OCI-M1 (cell line): ENCODE data around the gene KITLG.
"Not testable (repeated sequence)": the region's sequence is repeated elsewhere in the genome, so short reads cannot be mapped to it uniquely, and the experiment has no call there.

Experiments
- DNase-seq: peaks from one replicate; lab custom pipeline; 2025; lab: John Stamatoyannopoulos, UW

KITLG gene, protein sequence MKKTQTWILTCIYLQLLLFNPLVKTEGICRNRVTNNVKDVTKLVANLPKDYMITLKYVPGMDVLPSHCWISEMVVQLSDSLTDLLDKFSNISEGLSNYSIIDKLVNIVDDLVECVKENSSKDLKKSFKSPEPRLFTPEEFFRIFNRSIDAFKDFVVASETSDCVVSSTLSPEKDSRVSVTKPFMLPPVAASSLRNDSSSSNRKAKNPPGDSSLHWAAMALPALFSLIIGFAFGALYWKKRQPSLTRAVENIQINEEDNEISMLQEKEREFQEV

DNA sequence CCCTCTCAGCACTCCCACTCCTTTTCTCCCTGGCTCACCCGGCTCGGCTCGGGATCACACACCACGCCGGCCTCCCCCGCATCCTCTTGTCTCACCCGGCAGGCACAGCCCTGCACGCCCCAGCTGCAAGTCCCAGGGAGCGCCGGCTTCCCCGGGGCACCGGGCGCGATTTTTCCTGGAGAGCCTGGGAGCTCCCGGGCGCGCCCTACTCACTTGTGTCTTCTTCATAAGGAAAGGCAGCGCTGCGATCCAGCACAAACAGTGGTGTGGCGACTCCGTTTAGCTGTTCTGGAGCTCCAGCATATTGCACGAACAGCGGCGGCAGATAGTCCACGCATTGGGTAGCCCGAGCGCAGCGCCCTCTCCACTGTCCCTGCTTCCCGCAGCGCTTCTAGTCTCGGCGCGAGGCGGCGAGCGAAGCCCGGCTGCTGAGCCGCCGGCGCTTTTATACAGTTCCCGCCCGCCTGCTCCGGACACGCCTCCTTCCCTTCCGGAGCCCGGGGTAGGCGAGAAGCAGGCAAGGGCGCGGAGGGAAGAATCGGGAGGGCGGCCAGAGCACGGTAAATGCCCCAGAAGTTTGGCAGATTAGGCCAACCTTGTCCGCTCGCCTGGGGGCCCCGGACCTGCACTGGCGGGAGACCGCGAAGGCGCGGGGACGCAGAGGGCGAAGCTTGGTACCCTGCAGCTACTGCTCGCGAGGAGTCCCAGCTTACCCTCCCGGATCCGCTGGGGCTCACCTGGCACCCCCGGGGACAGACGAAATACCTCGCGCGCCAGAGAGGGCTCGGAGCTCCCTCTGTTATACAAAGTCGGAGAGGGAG is at the start of gene KITLG:
Gene KITLG, minus strand, starts transcription at position 421 of the 821 bp plus-strand sequence. Its CDS starts 193 bp downstream, at position 228.
- peak; percentile 60 for DNase-seq

- no peak for DNase-seq
These were observed 48.7 kb upstream of the KITLG start for GRCh38 chr12:88628856-88629509.

GRCh38 chr12:88628035-88628434 is 47.8 kb upstream of the KITLG start:
- DNase-seq, result not testable (repeated sequence)

DNA sequence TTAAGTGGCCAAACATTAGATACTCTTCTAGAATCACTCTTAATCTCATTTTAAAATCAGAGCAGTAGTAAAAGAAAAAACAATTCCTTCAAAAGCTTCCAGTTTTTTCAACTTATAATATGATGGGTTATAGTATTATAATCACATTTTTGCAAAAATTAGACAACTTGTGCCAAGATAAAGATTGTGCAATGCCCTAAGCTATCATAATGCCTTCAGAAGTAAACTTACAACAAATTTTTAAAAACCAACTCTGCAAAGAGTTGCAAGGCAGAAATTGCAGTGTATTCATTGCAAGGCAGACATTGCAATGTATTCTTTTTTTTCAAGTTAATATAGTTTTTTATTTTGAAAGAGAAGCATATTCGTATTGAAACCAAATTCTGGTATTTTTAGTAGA is 47.2 kb upstream of the KITLG start:
- DNase-seq, result no peak

DNA sequence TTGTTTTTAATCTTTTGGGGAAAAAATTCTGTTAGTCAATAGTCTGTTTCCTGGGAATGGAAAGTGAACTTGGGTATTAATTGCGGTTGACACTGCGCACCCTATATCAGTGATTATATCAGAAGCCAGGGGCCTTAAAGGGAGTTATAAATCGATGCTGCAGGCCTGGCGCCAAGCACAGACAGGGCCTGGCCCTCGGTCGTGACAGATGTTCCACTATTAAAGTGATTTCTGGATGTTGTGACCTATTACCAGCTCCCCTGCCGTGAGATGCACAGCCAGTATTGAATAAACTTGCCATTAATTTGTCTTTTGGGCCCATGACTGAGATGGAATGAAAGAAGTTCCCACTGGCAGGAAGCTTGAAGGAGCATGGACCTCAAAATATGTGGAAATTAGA is 45.1 kb upstream of the KITLG start:
- DNase-seq, result no peak

- no peak for DNase-seq
These were observed 44.6 kb upstream of the KITLG start for GRCh38 chr12:88624911-88625310.

DNA sequence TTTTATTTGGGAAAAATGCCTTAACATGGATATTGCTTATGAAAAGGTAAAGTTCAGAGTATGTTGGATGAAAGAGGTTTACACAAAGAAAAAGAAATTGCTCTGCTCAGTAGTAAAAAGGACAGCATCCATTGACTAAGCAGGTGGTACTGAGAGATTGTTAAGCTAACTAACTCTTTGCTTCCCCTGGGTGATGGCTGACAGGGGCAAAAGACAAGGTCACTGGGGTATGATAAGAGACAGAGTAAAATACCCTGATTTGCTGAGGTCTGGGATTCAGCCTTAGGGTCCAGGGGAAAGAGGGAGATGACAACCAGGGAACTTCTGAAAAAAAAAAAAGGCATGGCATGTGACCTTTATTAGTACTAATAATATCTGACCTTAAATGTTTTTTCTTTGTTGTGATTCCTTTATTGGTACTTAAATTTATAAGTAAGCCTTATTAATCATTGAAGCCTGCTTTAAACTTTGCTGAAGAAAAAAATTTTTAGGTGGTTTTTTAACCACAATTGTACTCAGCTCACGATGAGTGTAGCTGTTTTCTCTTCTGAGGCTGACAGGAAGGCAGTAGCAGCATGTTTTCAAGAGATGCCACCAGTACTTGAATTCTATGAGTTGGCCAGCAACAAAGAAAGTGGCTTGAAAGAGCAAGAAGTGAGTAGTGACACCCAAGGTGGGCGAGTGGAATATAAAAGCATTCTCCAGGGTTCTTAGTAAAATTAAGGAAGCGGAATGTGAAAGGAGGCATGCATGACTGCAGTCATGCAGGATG is 43.7 kb upstream of the KITLG start:
- no peak for DNase-seq

GRCh38 chr12:88617352-88617751 is 37.1 kb upstream of the KITLG start:
- no peak for DNase-seq

DNA sequence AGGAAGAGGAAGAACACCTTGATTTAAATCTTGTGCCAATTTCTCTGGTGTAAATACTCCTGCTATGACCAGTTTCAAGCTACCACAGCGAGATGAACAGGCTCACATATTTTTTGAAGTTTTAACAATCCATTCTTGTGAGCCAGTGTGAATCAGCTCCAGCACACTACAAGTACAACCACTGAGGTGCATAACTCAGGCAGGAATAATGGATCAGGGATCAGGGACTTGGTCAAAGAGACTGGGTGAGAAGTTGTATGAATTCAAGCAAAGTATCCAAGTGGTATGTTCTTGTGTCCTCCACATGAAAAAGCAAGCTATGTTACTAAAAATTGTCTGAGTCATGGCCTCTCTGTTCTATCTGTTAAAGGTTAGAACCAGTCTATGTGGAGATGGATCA is 35.2 kb upstream of the KITLG start:
- no peak for DNase-seq

DNA sequence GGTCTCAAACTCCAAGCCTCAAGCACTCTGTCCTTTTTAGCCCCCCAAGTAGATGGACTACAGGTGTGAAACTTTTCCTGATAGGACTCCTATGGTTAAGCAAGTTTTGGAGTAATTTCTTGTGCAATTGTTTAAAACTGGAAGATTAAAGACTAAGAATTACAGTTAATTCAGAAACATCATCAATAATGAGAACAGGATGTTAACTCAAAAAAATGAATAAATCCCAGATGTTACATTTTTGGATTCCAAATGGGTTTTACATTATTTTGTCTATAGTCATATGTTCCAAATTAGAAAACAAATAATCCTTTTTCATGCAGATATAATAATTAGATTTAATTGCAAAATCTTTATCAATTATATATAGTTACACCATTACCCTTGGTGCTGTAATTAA is 24.4 kb upstream of the KITLG start:
- no peak for DNase-seq

- no peak for DNase-seq
These were observed 20.0 kb upstream of the KITLG start for GRCh38 chr12:88600272-88600671.

GRCh38 chr12:88597365-88597764 is 17.1 kb upstream of the KITLG start:
- DNase-seq, result no peak

DNA sequence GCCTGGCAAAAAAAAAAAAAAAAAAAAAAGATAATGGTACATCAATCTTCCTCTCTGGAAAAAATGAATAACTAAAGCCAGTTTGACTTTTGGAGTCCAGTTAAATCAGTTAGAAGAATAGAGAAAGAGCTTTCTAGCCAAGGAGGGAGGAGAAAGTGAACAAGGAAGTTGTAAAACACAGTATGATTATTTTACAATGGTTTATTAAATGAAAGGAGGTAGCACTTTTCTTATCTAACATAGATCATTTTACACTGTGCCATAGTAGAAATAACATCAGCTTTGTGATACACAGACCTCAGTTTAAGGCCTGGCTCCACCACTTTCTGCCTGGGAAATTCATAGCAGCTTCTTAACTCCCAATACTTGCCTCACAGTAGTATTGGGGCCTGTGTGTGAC is 15.4 kb upstream of the KITLG start:
- DNase-seq, result no peak

- no peak for DNase-seq
These were observed 14.5 kb upstream of the KITLG start for GRCh38 chr12:88594780-88595179.

DNA sequence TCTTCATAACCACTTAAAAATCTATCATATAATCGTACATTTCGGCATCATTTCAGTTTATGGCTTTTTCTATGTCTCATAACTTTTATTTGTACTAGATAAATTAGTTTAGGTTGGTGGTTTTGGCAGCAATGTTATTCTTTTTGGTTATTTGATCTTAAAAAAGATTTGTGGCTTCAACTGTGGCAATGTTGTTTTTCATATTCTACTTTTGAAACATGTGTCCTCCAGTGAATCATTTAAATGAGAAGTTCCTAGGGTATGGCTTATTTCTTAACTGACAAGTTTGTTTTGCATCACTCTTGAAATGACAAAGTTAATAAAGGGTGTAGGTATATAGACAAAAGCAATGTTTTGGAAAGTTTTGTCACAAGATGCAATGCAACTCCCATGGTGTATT is 11.1 kb upstream of the KITLG start:
- no peak for DNase-seq

DNA sequence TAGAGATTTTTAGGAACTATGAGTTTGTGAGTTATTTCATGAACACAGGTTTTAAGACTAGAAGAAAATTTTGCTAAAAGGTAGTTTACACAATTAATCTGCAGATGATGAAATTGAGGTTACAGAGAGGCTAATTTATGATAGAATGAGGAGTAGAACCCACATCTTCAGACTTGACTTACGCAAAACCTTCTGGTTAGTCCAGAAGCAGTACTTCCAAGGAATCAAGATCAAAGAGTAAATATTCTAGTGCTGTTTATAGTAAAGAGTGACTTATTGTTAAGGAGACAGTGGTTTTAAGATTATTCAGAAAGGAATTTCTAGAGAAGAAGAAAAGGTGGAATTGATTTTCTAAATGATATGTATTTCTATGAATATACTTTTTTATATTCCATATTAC is 10.6 kb upstream of the KITLG start:
- DNase-seq, result no peak

DNA sequence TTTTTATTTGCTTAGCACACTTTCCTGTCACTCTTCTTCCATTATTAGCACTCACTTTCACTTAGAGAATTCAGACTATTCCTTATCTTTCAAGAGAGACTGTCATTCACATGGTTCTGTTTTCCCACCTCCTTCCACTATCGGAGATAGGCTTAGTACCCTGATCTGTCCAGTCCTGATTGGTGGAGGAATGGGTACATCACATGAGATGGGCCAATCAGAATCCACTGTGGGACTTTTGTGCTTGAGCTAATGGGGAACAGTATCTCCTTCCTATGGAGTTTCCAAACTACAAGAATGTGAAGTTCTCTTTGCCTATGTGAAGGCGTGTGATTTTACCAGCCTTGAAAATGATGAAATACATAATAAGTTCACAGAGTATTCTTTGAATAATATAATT is 4.8 kb upstream of the KITLG start:
- DNase-seq, result no peak

- DNase-seq, result no peak
These were observed 645 bp downstream of the KITLG start for GRCh38 chr12:88579601-88580050.

DNA sequence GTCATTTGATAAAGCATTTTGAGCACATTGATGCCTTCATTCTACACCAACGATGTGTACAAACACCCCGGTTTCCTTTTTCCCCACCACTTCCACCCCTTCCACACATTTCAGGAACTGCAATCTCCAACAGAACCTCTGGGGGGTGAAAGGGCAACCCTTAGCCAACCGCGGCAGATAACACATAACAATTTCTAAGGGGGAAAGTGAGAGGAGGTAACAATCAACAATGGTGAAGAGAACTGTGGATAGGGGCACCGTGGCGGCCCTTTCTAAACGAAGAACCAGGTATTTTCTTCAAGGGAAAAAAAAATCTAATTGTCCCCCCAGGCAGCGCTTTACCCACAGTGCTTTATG is 1.1 kb downstream of the KITLG start:
- DNase-seq, result peak; percentile 39

- no peak for DNase-seq
These were observed 1.8 kb downstream of the KITLG start for GRCh38 chr12:88578276-88579160.

- DNase-seq, result no peak
These were observed 2.7 kb downstream of the KITLG start for GRCh38 chr12:88577537-88577936.
